ENCODE data around the gene TESK2.

GRCh38 chr1:45407629-45408287 is 83.2 kb downstream of the TESK2 start:
- no peak for TF ChIP-seq SUZ12 (IDR thresholded peaks at IDR 0.05; ENCODE audit: extremely low read depth, insufficient read depth, insufficient read length)
- no peak for TF ChIP-seq YY1 (IDR thresholded peaks at IDR 0.05; ENCODE audit: insufficient read depth, insufficient read length)
